ENCODE measurements around the gene TPCN2.

The TPCN2 gene

GRCh38 chr11:69172674-69173073 is 123.9 kb downstream of the TPCN2 start:
- H2AFZ ChIP-seq (ENCODE audit: low read depth, low read length), result no peak overlapping the region
- peaks cover 4% of the 10 kb centered on the region for H3K27me3 ChIP-seq (ENCODE audit: insufficient read depth, low read length, poor library complexity)
- no peaks in the 10 kb centered on the region for H3K36me3 ChIP-seq (ENCODE audit: insufficient read depth, low read length)
- H3K4me1 ChIP-seq (ENCODE audit: insufficient read depth, low read length), result no peaks in the 10 kb centered on the region
- H3K9me3 ChIP-seq (ENCODE audit: insufficient read depth, low read length, severe bottlenecking), result no peaks in the 10 kb centered on the region
- TF ChIP-seq CTCF (IDR thresholded peaks at IDR 0.05; ENCODE audit: borderline replicate concordance, extremely low read depth, low read length, poor library complexity, severe bottlenecking), result no peak
- no peak for TF ChIP-seq EZH2 (IDR thresholded peaks at IDR 0.05; ENCODE audit: borderline replicate concordance, low read depth, low read length, severe bottlenecking)
- no peak overlapping the region for H3K9ac ChIP-seq (ENCODE audit: low read depth, low read length)
- H3K27ac ChIP-seq (ENCODE audit: low read length), result no peak overlapping the region
- no peaks in the 10 kb centered on the region for H3K79me2 ChIP-seq (ENCODE audit: insufficient read depth, low read length)
- H3K4me2 ChIP-seq (ENCODE audit: insufficient read depth, low read length), result no peak overlapping the region
- DNase-seq, result no peak
- H3K4me3 ChIP-seq (ENCODE audit: low read depth in 1 of 2, low read length in 2 of 2), result no peak overlapping the region
- H4K20me1 ChIP-seq (ENCODE audit: insufficient read depth, low read length), result no peaks in the 10 kb centered on the region
- no peak for ATAC-seq (ENCODE audit: insufficient read depth, low read depth)

GRCh38 chr11:69173331-69173730 is 124.6 kb downstream of the TPCN2 start:
- H3K4me2 ChIP-seq (ENCODE audit: insufficient read depth, low read length), result no peak overlapping the region
- no peak overlapping the region for H3K4me3 ChIP-seq (ENCODE audit: low read depth in 1 of 2, low read length in 2 of 2)
- no peaks in the 10 kb centered on the region for H4K20me1 ChIP-seq (ENCODE audit: insufficient read depth, low read length)
- H3K9me3 ChIP-seq (ENCODE audit: insufficient read depth, low read length, severe bottlenecking), result no peaks in the 10 kb centered on the region
- no peak for ATAC-seq (ENCODE audit: insufficient read depth, low read depth)
- no peak for DNase-seq
- no peaks in the 10 kb centered on the region for H3K36me3 ChIP-seq (ENCODE audit: insufficient read depth, low read length)
- H3K27ac ChIP-seq (ENCODE audit: low read length), result no peak overlapping the region
- TF ChIP-seq CTCF (IDR thresholded peaks at IDR 0.05; ENCODE audit: borderline replicate concordance, extremely low read depth, low read length, poor library complexity, severe bottlenecking) (no peak), EZH2 (IDR thresholded peaks at IDR 0.05; ENCODE audit: borderline replicate concordance, low read depth, low read length, severe bottlenecking) (no peak)
- no peak overlapping the region for H3K9ac ChIP-seq (ENCODE audit: low read depth, low read length)
- no peaks in the 10 kb centered on the region for H3K4me1 ChIP-seq (ENCODE audit: insufficient read depth, low read length)
- peaks cover 4% of the 10 kb centered on the region for H3K27me3 ChIP-seq (ENCODE audit: insufficient read depth, low read length, poor library complexity)
- H2AFZ ChIP-seq (ENCODE audit: low read depth, low read length), result no peak overlapping the region
- no peaks in the 10 kb centered on the region for H3K79me2 ChIP-seq (ENCODE audit: insufficient read depth, low read length)

- Histone ChIP-seq H3K4me3 (ENCODE audit: low read depth in 1 of 2, low read length in 2 of 2) (no peak overlapping the region), H2AFZ (ENCODE audit: low read depth, low read length) (no peak overlapping the region), H3K36me3 (ENCODE audit: insufficient read depth, low read length) (no peaks in the 10 kb centered on the region), H3K9me3 (ENCODE audit: insufficient read depth, low read length, severe bottlenecking) (no peaks in the 10 kb centered on the region), H3K79me2 (ENCODE audit: insufficient read depth, low read length) (no peaks in the 10 kb centered on the region), H3K4me2 (ENCODE audit: insufficient read depth, low read length) (no peak overlapping the region), H3K9ac (ENCODE audit: low read depth, low read length) (no peak overlapping the region), H3K27me3 (ENCODE audit: insufficient read depth, low read length, poor library complexity) (peaks cover 3% of the 10 kb centered on the region), H4K20me1 (ENCODE audit: insufficient read depth, low read length) (no peaks in the 10 kb centered on the region), H3K27ac (ENCODE audit: low read length) (no peak overlapping the region), H3K4me1 (ENCODE audit: insufficient read depth, low read length) (no peaks in the 10 kb centered on the region)
- DNase-seq (no peak), ATAC-seq (ENCODE audit: insufficient read depth, low read depth) (no peak)
- TF ChIP-seq CTCF (IDR thresholded peaks at IDR 0.05; ENCODE audit: borderline replicate concordance, extremely low read depth, low read length, poor library complexity, severe bottlenecking) (no peak), EZH2 (IDR thresholded peaks at IDR 0.05; ENCODE audit: borderline replicate concordance, low read depth, low read length, severe bottlenecking) (no peak)
These were observed 125.3 kb downstream of the TPCN2 start for GRCh38 chr11:69173925-69174581.

Measured in DND-41 (cell line).